Mesenteric fat pad (tissue), 1 donor: ENCODE results near the gene SCUBE3. TPM values are rescaled to one million over a fixed set of nuclear protein-coding genes. Genes with fewer than 3 reads are reported as not detected.

Experiments
- DNase-seq: peaks from one replicate; pipeline ENCODE4 v3.0.0-alpha.2; 2020; ENCODE audit warnings: low spot score
- long read RNA-seq: library from polyadenylated mRNA; unstranded; transcript quantifications from one replicate; pipeline ENCODE4 v2.0.0, GENCODE V29; 2020
- total RNA-seq: library from RNA; stranded (reverse); fragmentation: NEBNext Ultra II Directional; extraction: Animal tissue kit (Norgen Biotek cat#: 25700); gene quantifications from one replicate; pipeline ENCODE4 v1.2.1, GENCODE V29; 2021
- donor health status: DM: yes; HTN: yes; CAD: no.

SCUBE3 gene
- 0.22 TPM for total RNA-seq
- long read RNA-seq, partial matches to known transcripts: 0 of 9 reads
- long read RNA-seq, other reads (novel, unspliced or antisense): 9 of 9 reads

DNA sequence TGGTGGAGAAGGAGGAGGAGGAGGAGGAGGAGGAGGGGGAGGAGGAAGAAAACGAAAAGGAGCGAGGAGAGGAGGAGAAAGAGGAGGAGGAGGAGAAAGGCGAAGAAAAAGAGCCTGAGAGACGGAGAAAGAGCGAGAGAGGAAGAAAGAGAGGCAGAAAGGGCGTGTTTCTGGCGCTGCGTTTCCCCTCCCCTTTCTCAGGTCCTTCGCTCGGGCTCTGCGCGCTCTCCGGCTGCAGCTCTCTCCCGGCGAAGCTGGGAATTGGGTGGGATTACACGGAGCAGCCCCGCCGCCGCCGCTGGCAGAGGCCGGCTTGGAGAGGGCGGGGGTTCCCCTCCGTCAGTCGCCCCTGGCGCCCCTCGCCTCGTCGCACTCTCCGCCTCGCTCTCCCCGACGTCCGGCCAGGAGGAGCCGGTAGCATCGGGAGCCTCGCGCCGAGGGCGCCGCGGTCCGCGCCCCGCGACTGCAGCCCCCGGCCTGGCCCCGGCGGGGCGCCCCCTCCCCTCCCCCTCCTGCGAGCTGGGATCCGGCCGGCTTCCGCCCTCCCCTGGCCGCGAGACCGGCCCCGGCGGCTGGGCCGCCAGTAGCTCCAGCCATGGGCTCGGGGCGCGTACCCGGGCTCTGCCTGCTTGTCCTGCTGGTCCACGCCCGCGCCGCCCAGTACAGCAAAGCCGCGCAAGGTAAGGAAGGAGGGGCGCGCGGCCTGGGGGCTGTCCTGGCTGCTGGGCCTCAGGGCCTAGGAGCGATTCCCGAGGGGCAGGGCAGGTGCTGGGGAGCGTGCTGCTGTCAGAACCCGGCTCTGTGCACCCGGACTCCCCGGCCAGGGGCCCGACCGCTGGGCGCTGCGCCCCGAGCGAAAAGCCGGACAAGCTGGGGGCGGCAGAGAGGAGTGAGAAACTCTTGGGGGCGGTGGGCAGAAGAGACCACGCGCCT is at the start of gene SCUBE3:
Gene SCUBE3 (plus strand): TSS at position 133 of the 933 bp plus-strand sequence. CDS start 463 bp downstream, at position 596.
- no peak for DNase-seq

DNA sequence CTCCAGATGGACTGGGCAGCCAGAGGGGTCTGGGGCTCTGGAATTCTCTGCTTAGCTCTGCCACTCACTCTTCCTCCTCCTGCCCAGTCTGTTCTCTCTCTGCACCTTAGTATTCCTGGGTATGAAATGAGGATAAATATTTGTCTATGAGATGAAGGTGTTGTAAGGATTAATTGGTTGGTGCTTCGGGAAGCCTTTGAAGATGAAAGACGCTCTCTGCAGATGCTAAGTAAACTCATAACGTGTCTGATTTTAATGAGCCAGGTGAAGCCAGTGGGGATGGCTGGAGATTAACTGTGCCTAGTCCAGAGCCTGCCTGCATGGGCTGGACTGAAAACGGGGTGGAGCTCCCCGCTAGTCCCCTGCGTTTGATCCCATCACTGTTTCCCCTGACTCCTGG is 49.5 kb upstream of the SCUBE3 start:
- DNase-seq: no peak

DNA sequence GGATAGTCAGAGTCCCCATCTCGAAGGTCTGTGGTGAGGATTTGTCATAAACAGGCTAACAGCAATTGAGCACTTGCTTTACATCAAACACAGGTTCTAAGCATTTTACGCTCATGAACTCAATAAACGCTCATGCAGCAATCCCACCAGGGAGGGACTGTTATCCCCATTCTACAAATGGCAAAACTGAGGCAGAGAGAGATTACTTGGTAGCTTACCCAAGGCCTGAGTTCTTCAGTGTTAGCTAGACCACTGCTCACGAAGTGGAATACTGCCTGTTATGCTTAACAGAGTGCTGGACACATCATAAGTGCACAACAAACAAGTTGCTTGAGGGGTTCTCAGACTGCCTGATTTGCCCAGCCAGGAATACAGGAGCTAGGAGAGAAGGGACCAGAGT is 48.9 kb upstream of the SCUBE3 start:
- no peak for DNase-seq

DNA sequence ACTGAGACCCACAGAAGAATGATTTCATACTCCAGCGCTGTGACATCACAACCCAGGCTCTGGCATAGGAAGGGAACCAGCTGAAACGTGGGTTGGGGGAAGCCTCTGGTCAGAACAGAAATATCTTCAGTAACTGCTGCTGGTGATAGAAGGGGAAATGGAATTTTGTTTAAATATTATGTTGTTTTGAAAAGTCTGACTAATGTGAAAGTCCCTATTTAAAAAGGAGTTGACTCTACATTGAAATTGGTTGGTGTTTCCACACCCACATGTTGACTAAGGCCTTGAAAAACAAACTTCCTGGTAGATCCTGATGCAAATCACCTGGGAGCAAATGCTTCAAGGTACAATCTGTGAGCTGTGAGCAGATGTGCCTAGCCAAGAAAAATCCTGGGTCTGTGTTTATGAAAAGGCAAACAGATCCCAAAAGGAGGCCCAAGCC is 48.1 kb upstream of the SCUBE3 start:
- DNase-seq: no peak

DNA sequence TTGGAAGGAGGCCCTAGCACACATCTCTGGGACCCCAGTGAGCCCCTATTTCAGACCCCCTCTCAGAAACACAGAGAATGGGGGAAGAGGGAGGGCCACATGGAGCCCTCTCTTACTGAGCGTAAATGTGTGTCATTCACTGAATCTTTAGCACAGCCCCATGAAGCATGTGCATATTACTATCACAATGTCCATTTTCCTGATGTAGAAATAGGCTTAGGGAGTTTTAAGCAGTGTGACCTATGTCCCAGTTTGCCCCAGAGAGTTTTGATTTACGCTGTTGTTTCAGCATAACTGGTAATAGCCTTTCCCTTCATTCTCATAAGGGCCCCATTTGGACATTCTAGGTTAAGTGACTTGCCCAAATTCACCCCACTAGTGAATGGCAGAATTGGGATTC is 47.6 kb upstream of the SCUBE3 start:
- no peak for DNase-seq

DNA sequence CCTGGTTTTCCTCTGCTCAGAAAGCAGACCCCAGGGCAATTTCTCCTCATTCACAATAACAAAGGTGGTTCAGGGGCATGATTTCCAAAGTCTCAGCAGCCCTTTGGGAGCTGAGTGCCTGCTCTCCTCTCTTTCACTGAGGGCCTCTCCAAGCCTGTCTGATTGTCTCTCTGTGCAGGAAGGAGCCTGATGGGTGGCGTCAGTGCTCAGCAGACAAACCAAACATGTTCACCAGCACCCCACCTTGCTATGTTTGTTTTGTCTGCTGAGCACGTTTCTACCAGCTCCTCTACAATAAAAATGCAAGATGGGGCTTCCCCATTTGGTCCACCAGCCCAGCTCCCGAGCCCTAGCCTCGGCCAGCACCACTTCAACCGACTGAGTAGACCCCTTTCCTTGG is 47.2 kb upstream of the SCUBE3 start:
- DNase-seq: no peak

DNA sequence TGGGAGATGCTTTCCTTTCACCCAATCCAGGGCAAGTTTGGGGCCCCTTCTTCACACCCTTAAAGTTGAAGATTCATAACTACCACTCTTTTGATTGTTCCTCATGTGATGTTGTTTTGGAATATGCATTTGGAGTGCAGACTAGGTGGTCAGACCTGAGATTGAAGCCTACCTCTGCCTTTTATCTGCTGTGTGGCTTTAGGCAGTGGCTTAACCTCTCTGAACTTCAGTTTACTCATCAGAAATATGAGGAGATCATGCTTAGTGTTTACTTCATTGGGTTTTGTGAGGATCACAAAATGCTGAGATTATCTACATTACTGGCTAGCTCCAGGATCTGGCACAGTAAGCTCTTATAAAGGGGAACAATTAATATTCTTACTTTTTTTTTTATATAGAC is 46.3 kb upstream of the SCUBE3 start:
- no peak for DNase-seq

DNA sequence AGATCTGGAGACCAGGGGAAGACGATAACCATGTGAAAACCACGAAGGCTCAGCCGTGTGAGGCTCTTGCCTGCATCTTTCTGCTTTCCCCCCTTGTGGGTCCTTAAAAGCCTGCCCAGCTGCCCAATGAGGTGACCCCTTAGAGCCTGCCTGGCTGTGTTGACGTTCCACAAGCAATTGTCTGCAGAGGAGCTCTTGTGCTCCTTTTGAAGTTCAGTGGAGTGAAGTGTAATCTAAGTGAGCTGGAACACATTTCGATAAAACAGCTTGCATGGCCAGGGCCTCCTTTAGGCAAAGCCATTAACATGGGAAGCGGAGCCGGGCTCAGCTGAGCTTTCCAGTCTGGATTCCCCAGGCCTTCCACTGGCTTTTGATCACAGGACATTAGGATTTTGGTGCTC is 45.3 kb upstream of the SCUBE3 start:
- peak; percentile 59 for DNase-seq

DNA sequence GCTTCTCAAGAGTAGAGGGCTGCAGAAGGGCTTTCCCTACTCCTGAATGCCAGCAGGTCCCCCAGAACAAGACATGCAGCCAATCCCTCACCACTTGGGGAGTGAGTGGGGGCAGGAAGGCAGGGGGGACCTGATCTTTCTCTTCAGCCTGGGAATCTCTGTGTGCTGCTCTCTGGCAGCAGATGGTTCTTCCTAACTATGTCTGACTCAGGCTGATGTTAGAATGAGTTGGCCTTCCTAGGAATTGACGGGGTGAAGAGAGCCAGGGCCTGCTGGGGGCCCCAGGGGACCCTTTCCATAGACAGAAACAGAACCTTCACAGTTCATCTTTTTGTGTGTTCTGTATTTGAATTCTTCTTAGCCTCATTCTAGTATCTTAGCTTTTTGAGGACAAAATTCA is 43.6 kb upstream of the SCUBE3 start:
- DNase-seq: no peak

DNA sequence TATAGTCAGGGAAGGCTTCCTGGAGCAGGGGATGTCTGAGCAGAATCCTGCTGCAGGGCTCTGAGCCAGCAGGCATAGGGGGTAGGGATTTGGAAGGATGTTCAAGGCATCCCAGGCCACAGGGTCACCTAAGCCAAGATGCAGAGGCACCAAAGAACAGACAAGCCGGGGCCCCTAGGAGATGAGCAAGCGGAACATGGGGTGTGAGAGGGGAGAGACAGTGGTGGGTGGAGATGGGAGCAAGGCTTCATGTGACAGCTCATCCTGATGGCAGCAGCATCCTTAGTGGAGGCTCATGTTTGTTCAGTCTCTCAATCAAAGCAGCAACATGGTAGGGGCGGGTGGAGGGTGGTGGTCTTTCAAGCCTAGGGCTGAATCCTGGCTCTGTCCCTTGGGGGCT is 42.9 kb upstream of the SCUBE3 start:
- DNase-seq: no peak

DNA sequence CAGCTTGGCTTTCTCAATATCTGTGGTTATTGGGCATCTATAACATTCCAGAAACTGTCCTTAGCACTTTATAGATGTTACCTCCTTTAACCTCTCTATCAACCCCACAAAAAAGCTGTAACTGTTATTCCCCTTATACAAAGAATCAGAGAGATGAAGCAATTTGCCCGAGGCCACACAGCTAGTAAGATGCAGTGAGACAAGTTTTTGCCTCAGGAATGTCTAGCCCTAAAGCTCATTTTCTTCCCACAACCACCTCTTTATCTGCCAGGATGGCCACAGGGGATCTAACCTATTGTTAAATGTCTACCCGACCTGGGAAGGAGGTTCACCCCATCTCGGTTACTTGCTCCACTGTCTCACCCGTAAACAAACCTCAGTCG is 40.7 kb upstream of the SCUBE3 start:
- no peak for DNase-seq

DNA sequence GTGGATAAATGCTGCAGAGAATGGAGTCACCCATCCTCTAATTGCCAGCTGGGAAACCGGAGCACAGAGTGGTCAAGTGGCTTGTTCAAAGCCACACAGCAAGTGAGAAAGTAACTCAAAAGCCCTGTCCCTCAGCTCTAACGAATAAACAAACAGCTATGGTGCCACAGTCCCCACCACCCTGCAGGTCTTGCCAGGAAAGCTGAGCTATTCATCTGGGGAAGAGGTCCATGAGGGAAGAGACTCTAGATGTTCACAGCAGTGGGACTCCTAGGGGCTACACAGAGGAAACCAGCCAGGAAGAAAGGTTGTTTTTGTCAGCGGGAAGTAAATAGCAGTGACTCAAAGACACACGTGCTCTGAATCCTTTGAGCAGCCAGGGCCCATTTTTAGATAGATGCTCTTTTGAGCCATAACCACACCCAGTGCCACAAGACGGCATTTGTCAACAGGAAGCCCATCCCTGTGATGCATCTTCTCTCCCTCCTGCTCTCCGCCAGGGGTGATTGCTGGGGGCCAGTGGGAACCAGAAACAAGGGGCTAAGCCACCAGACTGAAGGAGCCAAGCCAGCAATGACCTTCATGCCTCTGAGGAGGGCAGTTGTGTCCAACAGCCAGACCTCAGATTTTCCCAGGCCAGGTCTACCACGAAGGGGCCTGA is 40.2 kb upstream of the SCUBE3 start:
- DNase-seq: no peak

DNA sequence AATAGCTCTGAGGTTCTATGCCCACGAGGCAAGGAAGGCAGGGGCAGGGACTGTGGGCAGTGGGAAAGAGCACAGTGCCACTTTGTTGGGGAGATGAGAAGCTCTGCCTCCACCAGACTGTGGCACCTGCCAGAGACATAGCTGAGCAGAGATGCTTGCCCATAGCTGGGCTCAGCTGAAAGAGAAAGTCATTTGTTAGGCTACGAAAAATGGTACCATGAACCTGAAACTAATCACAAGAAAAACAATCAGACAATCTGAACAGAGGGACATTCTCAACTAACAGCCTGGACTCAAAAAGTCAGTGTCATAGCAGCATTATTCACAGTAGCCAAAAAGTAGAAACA is 39.7 kb upstream of the SCUBE3 start:
- DNase-seq: no peak

DNA sequence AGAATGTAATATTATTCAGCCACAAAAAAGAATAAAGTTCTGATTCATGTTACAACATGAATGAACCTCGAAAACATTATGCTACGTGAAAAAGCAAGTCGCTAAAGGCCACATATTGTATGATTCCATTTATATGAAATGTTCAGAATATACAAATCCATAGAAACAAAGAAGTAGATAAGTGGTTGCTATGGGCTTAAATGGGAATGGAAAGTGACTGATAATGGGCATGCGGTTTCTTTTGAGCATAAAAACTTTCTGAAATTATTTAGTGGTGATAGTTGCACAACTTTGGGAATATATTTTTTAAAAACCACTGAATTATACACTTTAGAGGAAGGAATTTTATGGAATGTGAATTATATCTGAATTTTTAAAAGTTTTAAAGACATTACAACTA is 39.3 kb upstream of the SCUBE3 start:
- DNase-seq: no peak

DNA sequence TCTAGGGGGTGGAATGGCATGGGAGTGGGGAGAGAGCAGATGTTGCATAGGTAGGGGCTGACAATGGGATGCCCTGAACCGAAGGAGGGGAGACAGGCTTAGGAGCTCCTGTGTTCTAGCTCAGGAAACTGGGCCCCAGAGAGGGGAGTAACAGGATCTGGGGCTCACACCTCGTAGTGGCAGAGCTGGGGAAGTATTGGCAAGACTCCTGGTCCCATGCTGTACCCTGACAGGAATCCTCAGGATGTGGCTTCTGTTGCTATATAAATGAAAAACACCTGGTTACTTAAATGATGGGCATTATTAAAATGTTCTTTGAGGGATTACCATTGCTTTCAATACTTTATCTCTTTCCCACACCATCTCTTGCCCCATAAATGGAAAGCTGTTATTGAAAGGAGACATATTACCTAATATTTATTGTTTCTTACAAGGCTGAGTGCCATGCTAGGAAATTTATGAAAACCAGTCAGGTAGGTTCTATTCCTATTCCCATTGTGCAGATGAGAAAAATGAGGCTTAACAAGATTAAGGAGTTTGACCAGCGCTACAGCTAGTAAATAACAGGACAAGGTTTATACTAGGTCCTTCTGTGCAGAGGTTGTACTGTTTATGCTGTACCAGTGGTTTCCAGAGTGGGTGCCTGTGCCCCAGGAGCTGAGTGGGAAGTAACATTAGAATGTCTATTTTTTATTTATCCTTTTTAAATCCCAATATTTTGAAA is 37.3 kb upstream of the SCUBE3 start:
- no peak for DNase-seq

DNA sequence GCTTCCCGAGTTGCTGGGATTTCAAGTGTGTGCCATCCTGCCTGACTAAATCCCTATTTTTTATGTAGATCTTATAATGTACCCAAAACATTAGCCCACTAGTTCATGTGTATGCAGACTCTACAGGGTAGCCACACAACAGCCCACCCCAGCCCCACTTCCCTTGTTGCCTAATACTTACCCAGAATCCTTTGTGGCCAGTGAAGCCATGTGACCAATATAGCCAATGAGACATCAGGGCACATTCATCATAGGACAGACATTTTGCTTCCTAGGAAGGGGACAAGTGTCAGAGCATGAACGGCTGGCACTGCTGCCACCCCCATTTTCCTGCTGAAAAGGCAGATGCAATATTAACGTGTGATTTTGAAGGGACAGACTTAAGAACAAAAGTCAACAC is 36.6 kb upstream of the SCUBE3 start:
- no peak for DNase-seq

DNA sequence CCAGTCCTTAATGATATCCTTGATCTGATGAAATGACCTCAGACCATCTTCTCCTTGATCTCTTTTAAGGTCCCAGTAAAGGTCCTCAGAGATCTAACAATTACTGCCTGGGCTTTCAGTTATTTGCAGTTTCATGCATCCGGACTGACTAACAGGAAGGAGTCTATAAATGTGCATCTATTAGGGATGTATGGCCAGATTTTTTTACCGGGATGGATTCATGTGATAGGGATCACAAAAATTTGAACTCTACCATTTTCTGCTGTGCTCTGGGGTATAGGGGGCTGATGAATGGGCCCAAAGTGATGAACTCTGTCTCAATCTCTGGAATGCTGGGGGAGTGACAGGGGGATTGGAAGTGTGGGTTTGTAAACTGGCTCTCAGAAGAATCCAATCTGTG is 36.2 kb upstream of the SCUBE3 start:
- no peak for DNase-seq

DNA sequence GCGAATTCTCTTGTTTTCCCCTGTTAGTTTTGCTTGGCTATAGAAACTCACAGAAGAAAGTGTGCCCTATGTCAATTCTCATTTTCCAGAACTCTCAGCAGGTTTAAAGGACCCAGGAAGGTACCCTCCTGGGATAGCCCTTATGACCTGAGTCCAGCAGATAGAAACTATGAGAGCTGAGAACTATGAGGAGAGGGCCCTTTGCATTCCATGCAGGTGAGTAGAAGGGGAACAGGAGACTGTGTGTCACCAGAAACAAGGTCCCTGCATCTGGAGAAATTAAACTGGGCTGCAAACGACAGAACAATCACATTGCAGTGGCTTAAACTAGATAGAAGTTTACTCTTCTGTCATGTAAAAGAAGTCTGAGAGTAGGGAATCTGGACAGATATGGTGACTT is 35.7 kb upstream of the SCUBE3 start:
- no peak for DNase-seq

DNA sequence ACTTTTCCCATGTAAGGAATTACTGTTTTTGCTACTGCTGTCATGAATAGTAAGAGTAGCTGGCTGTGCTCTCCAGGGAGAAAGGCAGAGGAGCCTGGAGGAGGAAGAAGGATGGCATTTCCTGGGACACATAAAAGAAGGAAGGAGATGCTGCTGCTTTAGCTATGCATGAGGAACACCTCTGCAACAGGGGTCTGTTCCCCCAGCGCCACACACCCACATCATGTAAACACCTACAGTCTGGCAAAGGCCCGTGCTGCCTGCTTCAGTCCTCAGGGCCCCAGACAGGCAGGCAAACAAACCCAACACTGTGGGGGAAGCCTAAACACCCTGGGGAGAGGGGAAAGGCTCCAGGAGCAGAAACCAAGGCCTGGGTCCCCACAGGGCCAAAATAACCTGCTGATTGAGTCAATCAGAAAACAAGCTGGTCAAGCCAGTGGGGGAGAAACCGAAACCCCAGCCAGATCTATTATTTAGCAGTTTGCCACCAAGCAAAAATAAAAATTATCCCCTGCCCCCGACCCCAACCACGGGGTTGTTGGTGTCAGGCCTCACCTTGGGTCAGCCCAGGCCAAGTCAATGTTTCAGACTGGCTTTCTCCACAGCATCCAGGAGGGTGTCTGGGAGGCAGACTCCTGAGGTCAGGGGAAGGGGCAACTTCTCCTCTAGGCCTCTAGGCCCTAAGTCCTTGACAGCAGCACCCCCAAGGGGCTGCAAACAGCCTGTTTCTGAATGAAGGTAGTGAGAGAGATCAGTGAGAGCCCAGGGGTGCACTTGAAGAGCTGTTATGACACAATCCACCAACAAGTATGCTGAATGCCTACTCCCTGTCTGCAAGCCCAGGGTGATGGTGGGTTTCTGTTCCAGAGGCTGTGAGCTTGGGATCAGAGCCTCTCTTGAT is 34.6 kb upstream of the SCUBE3 start:
- no peak for DNase-seq

DNA sequence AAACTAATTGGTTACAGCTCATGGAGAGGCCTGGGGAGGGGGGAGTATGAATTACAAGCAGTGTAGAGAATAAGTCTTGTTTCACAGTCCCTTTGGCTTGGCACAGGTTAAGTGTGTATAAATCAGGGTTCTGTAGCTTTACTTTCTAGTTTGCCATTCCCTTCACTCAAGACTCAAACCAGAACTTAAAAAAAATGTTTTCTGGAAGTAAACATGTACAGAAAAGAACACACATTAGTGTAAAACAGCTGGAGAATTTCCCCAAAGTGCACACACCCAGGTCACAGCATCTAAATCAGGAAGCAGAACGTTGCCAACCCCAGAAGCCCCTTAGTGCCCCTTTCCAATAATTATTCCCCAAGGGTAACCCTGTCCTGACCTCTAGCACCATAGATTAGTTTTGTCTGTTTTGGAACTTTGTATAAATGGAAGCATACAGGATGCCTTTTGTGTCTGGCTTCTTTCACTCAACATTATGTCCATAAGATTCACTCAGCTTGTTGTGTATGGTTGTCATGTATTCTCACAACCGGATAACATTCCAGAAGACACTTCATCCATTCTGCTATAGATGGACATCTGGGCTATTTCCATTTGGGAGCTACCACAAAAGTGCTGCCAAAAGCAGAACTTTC is 33.7 kb upstream of the SCUBE3 start:
- DNase-seq: no peak
